NCI-H1417 (cell line): ENCODE measurements around the gene PDLIM7.
A peak's percentile ranks its signal among the peaks of the same experiment; 100 is the strongest.

Source experiments
- DNase-seq, 3 experiments: peaks; one replicate each; lab custom pipeline; 2025; lab: John Stamatoyannopoulos, UW

PDLIM7 gene

GRCh38 chr5:177457852-177458681 lies 39.3 kb downstream of the PDLIM7 start:
- peak in 1 of 3 experiments; percentile 14 for DNase-seq

DNA sequence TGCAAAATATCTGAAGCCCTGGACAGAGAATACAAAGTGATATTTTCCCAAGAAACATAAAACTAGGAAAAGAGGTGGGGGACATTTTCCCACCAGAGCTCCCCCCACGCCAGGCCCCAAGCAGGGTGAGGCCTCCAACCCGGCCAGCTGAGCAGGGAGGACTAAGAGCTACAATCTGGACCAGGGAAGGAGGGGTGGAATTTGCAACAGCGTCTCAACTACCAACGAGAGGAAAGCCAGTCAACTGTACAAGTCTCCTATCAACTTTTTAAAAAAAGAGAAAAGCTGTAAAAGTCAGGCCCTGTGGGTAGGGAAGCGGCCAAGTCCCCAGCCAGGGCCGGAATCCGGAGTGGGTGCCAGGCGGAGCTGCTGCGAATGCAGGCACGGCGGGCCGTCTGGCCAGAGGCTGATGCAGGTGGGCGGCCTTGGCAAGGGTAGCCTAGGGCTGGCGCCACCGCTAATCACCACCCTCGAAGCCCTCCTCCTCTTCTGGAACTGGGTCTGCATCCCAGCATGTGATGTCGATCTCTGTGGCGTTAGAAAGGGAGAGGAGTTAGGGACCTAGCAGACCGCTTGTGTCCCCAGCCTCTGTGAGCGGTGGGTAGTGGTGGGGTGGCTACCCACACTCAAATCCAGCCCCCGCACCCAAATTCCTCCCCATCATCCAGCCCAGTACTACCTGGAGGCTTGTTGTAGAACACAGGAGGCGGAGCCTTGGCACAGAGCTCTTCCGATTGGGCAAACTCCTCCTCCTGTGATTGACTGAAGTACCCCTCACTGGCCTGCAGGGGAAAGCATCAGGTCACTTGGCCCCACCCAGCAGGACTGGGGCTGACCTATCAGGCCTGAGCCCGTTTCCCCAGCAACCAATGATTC lies 40.2 kb downstream of the PDLIM7 start:
- DNase-seq = peak; percentile 81 to 95 (median 82)

GRCh38 chr5:177456591-177456964 lies 40.8 kb downstream of the PDLIM7 start:
- DNase-seq = no peak

DNA sequence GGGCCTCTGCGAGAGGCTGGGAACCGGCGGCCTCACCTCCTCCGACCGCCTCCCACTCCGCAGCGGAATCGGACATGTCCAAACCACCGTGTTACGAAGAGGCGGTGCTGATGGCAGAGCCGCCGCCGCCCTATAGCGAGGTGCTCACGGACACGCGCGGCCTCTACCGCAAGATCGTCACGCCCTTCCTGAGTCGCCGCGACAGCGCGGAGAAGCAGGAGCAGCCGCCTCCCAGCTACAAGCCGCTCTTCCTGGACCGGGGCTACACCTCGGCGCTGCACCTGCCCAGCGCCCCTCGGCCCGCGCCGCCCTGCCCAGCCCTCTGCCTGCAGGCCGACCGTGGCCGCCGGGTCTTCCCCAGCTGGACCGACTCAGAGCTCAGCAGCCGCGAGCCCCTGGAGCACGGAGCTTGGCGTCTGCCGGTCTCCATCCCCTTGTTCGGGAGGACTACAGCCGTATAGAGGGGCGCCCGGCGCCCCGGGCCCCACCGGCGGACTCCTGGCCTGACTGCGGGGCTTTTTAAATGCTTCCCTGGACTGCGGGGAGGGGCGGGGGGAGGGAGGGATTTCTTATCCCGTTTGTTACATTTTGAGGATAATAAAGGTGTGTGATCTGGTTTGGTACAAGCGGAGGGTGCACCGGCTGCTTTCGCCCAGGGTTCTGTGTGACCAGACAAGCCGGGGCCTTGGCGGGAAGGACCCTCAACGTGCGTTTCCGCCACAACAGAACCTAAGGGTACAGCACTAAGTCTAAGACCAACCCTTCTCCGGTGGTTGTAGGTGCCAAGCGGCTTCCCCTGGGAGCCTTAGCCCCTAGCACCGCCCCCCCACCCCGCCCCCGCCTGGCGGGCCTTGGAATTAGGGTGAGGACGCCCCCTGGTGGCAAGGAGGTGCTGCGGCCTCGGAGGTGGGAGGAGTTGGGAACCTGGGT lies 41.5 kb downstream of the PDLIM7 start:
- DNase-seq = peak; percentile 82 to 89 (median 89)

DNA sequence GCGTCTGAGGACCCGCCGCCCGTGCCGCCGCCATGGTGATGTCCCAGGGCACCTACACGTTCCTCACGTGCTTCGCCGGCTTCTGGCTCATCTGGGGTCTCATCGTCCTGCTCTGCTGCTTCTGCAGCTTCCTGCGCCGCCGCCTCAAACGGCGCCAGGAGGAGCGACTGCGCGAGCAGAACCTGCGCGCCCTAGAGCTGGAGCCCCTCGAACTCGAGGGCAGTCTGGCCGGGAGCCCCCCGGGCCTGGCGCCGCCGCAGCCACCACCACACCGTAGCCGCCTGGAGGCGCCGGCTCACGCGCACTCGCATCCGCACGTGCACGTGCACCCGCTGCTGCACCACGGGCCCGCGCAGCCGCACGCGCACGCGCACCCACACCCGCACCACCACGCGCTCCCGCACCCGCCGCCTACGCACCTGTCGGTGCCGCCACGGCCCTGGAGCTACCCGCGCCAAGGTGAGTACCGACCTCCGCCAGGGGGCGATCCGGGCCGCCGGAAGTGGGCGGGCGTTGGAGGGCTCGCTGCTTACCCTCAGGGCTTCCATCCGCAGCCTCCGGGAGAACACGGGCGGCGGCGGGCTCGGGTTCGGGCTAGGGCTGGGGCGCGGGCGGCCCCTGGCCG lies 42.3 kb downstream of the PDLIM7 start:
- peak; percentile 85 to 89 (median 85) for DNase-seq

- peak; percentile 84 to 90 (median 87) for DNase-seq
Measured at GRCh38 chr5:177454397-177455035, 42.9 kb downstream of the PDLIM7 start.

GRCh38 chr5:177453852-177454396 lies 43.5 kb downstream of the PDLIM7 start:
- peak; percentile 54 to 80 (median 77) for DNase-seq

DNA sequence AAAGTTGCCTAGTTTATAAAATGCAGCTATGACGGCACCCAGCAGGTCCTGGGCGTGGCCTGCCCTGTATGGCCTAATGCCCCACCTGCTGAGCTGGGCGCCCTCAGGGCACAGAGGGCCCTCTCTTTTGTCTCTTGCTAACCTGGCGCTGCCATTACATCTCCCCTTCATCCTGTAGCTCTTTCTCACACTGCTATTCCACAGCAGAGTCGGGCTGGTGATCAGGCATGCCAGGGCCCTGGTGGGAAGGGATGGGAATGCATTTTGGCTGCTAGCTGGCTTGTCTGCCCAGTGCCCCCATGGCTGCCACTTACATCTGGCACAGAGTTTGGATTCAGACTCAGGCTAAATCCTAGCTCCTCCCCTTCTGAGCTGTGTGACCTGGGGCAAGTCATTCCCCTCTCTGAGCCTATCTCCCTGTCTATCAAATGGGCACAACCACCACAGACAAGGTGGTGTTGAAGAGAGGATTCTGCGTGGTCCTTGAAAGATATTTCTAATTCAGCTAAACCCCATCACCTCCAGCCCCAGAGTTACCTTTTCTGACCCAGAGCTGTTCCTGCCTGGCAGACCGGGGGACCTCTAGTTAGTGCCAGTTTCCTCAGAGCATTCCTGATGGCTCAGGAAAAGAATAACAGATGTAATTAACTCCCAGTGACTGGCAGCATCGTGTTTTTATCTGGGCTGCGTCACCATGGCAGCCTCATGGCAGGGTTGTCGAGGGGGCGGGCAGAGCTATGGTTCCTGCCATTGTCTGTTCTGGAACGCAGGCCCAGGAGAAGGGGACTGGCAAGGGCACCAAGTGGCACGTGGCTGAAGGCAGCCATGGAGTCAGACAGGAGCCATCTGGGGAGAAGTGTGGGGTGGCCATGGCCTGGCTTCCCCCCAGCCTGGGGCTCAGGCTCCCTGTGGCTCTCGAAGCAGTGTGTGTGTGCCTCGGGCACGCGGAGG lies 44.4 kb downstream of the PDLIM7 start:
- DNase-seq = peak in 2 of 3 experiments; percentile 29 to 71

DNA sequence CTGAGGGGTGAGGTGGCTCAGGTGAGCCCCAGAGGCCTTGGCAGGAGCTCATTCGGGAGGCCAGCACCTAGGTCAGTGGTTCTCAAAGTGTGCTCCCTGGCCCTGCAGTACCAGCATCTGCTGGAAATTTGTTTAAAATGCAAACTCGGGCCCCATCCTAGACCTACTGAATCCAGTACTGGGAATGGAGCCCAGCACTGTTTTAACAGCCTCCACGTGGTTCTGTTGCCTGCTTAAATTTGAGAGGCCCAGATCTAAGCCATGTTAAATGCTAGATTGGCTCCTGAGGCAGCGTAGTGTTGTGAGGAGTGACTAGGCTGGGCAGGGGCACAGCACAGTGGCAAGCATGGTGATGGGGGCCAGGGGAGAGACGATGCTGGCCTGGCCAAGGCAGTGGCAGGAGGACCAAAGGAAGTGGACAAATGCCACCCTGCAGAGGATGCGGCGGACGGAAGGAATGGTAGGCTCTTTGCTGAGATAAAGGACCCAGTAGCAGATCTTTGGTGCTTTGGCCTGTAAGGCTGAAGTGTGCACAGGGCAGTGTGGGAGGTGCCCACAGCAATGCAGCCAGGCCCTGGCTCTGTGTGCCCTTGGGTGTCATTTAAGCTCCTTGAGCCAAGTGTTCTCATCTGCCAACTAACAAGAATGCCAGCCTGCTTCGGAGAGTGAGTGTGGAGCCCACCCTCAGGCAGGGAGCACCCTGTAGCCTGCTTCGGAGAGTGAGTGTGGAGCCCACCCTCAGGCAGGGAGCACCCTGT lies 46.6 kb downstream of the PDLIM7 start:
- no peak for DNase-seq

GRCh38 chr5:177449140-177450061 lies 48.0 kb downstream of the PDLIM7 start:
- no peak for DNase-seq

DNA sequence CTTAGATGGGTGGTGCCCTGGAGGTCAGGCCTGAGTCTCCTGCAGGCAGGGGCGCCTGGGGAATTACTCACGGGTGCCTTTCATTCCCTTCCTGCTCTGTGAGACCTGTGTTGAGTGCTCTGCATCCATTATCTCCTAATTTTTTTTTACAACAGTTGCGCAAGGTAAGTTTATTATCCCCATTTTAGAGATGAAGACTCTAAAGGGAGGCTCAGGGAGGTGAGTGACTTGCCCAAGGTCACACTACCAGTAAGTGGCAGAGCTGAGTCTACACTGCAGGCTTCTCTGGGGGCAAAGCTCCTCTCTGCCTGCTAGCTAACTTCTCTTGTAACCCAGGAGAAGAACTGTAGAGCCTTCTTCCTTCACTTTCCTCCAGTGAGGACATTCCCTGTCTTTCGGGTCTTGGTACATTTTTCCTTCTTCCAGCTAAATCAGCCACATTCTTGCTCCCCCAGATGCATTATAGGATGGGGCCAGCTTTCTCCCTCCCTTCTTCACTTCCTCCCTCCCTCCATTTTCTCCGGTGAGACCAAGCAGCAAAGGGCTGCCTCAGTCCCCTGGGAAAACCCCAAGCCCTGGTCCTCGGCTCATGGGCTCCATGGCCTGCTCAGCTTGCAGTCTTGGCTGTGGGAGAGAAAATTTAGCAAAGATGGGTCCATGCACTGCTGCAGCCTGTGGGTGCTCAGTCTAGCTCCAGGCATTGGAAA lies 49.0 kb downstream of the PDLIM7 start:
- no peak for DNase-seq

DNA sequence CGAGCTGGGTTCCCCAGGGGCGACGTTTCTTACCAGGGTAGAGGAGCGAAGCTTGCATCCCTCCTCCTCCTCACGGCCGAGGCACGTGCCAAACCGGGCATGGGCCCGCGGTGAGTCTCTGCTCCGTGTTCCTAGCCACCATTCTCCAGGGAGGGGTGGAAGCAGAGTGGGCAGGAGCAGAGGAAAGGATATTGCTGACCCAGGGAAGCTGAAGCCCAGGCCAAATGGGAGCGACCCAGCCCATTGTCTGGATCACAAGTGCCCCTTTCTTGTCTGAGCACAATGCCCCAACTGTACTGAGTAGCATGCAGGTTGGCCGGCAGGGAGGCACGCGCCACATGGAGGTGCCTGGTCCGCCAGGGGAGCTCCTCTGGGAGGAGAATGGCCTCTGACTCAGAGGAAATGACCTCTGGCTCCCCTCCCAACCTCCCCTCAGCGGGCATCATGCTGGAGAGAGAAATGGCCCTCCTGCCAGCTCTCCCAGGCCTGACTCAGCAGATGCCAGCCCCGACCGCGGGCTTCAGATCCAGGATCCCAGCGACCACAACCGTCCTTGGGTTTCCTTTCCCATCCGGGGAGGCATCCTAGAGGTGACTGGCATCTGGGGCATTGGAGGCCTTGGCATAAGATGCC lies 49.7 kb downstream of the PDLIM7 start:
- peak in 2 of 3 experiments; percentile 58 to 66 for DNase-seq

GRCh38 chr5:177447066-177447610 lies 50.3 kb downstream of the PDLIM7 start:
- peak; percentile 62 to 82 (median 81) for DNase-seq

- DNase-seq = peak; percentile 59 to 81 (median 73)
Measured at GRCh38 chr5:177446200-177447065, 51.0 kb downstream of the PDLIM7 start, which contains the start of gene PRR7. TSS of gene PRR7 (plus strand) at chr5:177446814. CDS start at chr5:177455068, 8,254 bp downstream.

DNA sequence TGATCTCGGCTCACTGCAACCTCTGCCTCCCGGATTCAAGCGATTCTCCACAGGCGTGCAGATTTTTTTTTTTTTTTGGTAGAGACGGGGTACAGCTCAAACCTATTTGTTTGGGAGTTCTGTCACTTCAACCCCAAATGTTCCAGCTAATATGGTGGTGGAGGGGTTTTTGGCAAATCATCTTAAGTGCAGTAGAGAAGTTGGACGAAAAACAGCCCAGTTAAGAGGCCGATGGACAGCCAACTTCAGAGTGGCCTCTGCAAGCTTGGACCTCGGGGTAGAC lies 51.5 kb downstream of the PDLIM7 start:
- DNase-seq = no peak
